T-helper 2 cell treated with Interferon-gamma antibody and Interleukin-4, amounts not matched to agents 5 μg/mL and 100 μg/mL, for 36 hours (primary cell): ENCODE data around the gene RNASE11.

Experiments used
- DNase-seq: peaks from one replicate; pipeline ENCODE4 v3.0.0; 2021; ENCODE audit warnings: low spot score
- H3K27ac Mint-ChIP-seq: one replicate; pipeline ENCODE4 v1.8.0; 2021; ENCODE audit warnings: mild to moderate bottlenecking, mixed read lengths
- H3K27me3 Mint-ChIP-seq: one replicate; pipeline ENCODE4 v1.8.0; 2021; ENCODE audit warnings: low read depth, mixed read lengths
- H3K36me3 Mint-ChIP-seq: one replicate; pipeline ENCODE4 v1.8.0; 2021; ENCODE audit warnings: low read depth, mixed read lengths
- H3K4me1 Mint-ChIP-seq: one replicate; pipeline ENCODE4 v1.8.0; 2021; ENCODE audit warnings: low read depth, mixed read lengths
- H3K4me3 Mint-ChIP-seq: one replicate; pipeline ENCODE4 v1.8.0; 2022; ENCODE audit warnings: mild to moderate bottlenecking, moderate library complexity, mixed read lengths
- H3K9me3 Mint-ChIP-seq: one replicate; pipeline ENCODE4 v1.8.0; 2021; ENCODE audit warnings: mixed read lengths

RNASE11 gene

DNA sequence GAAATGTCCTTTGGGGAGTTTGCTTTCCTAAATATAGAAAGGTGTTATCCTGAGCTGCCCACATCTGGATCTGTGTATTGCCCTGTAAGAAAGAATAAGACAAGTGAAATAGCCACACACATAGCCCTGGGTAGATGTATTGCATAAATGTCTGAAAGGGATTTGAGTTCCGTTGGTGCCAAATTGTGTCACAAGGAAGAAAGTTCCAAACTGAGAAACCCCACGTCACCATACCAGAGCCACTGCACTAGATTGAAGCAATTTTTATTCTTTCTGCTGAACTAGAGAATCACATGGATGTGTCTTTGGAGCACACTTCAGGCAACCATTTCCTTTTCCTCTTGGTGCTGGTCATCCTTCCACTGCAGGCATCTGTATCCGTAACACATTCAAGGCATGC lies 32.0 kb downstream of the RNASE11 start:
- Mint-ChIP-seq H3K4me1 (no peaks in the 10 kb centered on the region), H3K4me3 (no peak overlapping the region), H3K27ac (no peak overlapping the region), H3K27me3 (peaks cover 6% of the 10 kb centered on the region), H3K36me3 (no peaks in the 10 kb centered on the region), H3K9me3 (no peaks in the 10 kb centered on the region)
- no peak for DNase-seq

DNA sequence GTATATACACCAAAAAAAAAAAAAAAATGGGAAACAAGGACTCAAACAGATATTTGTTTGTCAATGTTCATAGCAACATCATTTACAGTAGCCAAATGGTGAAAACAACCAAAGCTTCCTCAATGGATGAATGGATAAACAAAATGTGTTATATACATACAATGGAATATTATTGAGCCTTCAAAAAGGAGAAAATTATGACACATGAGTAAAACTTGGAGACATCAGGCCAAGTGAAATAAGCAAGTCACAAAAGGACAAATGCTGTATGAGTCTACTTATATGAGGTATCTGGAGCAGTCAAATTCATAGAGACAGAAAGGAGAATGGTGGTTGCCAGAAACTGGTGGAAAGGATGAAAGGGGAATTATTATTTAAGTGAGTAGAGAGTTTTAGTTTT lies 34.8 kb downstream of the RNASE11 start:
- H3K27me3 Mint-ChIP-seq: no peaks in the 10 kb centered on the region
- no peaks in the 10 kb centered on the region for H3K36me3 Mint-ChIP-seq
- H3K9me3 Mint-ChIP-seq: no peaks in the 10 kb centered on the region
- H3K4me1 Mint-ChIP-seq: no peaks in the 10 kb centered on the region
- H3K27ac Mint-ChIP-seq: no peak overlapping the region
- H3K4me3 Mint-ChIP-seq: no peak overlapping the region
- DNase-seq: no peak

DNA sequence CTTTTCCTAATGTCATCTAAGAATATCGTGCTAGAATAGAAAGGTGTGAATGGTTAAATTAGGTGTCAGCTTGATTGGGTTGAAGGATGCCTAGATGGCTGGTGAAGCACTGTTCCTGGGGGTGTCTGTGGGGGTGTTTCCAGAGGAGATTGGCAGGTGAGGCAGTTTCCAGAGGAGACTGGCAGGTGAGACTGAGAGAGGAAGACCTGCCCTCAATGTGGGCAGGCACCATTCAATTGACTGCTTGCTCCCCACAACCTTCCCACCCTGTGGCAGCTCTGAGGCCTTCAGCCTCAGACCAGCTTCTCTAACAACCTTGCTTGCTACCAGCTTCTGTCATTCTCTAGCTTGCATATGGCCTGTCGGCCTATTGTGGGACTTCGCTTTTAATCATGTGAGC lies 36.2 kb downstream of the RNASE11 start:
- Mint-ChIP-seq H3K36me3 (no peaks in the 10 kb centered on the region), H3K4me1 (no peaks in the 10 kb centered on the region), H3K27me3 (peaks cover 2% of the 10 kb centered on the region), H3K27ac (no peak overlapping the region), H3K4me3 (no peak overlapping the region), H3K9me3 (no peaks in the 10 kb centered on the region)
- DNase-seq: no peak

DNA sequence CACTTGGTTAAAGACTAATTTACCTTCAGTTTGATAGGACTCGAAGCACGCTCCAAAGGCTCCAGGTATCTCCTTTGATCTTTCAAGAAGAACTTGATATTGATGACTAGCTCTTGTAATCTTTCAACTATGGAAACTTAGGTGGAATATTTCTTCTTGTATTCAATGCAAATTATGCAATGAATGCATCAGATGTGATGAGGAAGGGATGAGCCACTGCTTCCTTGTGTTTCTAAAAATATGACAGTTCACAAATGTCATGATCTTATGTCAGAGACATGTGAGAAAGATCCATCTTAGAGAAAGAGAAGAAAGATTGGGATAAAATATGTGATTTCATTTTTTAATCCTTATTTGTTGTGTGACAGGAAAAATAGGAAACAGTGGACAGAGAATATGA lies 36.9 kb downstream of the RNASE11 start:
- H3K36me3 Mint-ChIP-seq: no peaks in the 10 kb centered on the region
- H3K27me3 Mint-ChIP-seq: peaks cover 2% of the 10 kb centered on the region
- no peak overlapping the region for H3K27ac Mint-ChIP-seq
- no peaks in the 10 kb centered on the region for H3K4me1 Mint-ChIP-seq
- H3K4me3 Mint-ChIP-seq: no peak overlapping the region
- DNase-seq: no peak
- no peaks in the 10 kb centered on the region for H3K9me3 Mint-ChIP-seq

DNA sequence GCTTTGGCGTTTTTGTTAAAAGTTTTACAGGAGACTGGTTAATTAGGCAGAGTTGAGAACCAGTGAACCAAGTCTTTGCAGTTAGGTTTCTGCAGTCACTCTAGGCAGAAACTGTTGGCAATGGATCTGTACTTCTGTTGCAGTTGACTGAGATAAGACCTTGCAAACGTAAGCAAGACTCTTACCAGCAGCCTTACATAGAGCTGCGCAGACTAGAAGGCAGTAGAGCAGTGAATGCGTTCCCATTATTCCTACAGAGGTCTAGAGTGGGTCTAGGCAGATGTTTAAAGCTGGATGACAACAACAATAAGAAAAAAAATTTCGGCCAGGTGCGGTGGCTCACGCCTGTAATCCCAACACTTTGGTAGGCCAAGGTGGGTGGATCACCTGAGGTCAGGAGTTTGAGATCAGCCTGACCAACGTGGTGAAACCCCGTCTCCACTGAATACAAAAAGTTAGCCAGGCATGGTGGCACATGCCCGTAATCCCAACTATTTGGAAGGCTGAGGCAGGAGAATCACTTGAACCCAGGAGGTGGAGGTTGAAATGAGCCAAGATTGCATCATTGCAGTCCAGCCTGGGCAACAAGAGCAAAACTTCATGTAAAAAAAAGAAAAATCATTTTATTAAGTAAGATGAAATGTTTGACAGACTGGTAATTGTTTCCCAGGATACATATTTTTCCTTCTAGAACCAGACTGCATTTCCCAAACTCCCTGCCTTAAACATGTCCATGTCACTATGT lies 39.2 kb downstream of the RNASE11 start:
- no peak for DNase-seq
- H3K36me3 Mint-ChIP-seq: no peaks in the 10 kb centered on the region
- H3K27ac Mint-ChIP-seq: no peak overlapping the region
- H3K9me3 Mint-ChIP-seq: no peaks in the 10 kb centered on the region
- no peak overlapping the region for H3K4me3 Mint-ChIP-seq
- no peaks in the 10 kb centered on the region for H3K4me1 Mint-ChIP-seq
- H3K27me3 Mint-ChIP-seq: peaks cover 8% of the 10 kb centered on the region

DNA sequence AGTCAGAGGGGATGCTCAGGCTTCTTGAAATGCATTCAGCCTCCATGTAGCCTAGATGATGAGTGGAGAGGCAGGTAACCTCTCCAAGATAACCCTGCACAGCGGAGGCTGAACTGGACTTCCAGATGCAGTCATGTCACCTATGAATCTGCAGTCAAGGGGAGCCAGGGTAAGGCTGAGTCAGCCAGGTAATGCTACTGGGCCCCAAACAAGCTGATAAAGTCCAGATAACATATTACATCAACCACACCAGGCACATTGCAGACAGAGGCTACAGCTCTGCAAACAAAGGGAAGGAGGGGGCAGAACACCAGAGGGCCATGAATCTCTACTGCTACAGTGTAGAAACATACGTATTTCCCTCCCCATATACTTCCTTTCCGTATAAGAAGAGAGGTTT lies 40.9 kb downstream of the RNASE11 start:
- Mint-ChIP-seq H3K4me1 (no peaks in the 10 kb centered on the region), H3K27me3 (peaks cover 8% of the 10 kb centered on the region), H3K4me3 (no peak overlapping the region), H3K9me3 (no peaks in the 10 kb centered on the region), H3K27ac (no peak overlapping the region), H3K36me3 (no peaks in the 10 kb centered on the region)
- DNase-seq: no peak

DNA sequence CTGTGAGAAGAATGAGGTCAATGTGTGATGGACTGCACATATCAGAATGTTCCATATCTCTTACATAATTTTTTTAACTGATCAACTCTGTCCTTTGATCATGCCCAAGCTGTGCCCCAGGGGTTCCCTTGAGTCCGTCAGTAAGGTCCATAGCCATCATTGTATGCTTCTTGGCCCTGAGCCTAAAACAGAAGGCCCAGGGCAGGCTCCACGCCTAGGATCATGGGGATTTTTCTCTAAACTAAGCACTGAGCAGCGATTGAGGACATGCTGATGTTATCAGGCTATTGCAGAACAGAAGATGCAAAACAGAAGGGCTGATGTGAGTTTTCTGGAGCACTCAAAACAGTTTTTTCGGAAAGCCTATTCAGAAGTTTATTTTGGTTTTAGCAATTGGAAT lies 47.9 kb downstream of the RNASE11 start:
- Mint-ChIP-seq H3K36me3 (no peaks in the 10 kb centered on the region), H3K27ac (no peak overlapping the region), H3K9me3 (no peaks in the 10 kb centered on the region), H3K4me1 (no peaks in the 10 kb centered on the region), H3K27me3 (peaks cover 10% of the 10 kb centered on the region), H3K4me3 (no peak overlapping the region)
- no peak for DNase-seq
